Neural cell (in vitro differentiated cells): ENCODE results near the gene MED20. TPM values are rescaled to one million over a fixed set of nuclear protein-coding genes. Genes with fewer than 3 reads are reported as not detected.
A peak's percentile ranks its signal among the peaks of the same experiment; 100 is the strongest.

Experiments used
- H2AFZ ChIP-seq: fragments of 200-600, 300-800 bp; sonication (generic), shearing (Covaris generic); 2 replicates; pipeline ENCODE4 v1.6.0; 2014; ENCODE audit warnings: low read depth, mild to moderate bottlenecking, antibody characterized with exemption, low read length, moderate library complexity
- H3F3A ChIP-seq: fragments of 200-600 bp; shearing (Covaris generic); 2 replicates; pipeline ENCODE4 v1.6.1; 2016; ENCODE audit warnings: mild to moderate bottlenecking, moderate library complexity, mixed read lengths, antibody characterized with exemption, low read length; ENCODE audit not compliant: insufficient read depth, poor library complexity, severe bottlenecking
- H3K27ac ChIP-seq: fragments of 200-600, 300-800 bp; sonication (generic), shearing (Covaris generic); 2 replicates; pipeline ENCODE4 v1.5.1; 2014; ENCODE audit warnings: mild to moderate bottlenecking, low read length, moderate library complexity
- H3K27me3 ChIP-seq: fragments of 300-800, 200-600 bp; sonication (generic), shearing (Covaris generic); 2 replicates; pipeline ENCODE4 v1.6.0; 2014; ENCODE audit warnings: mild to moderate bottlenecking, low read depth, low read length, moderate library complexity; ENCODE audit not compliant: insufficient read depth
- H3K36me3 ChIP-seq: fragments of 300-800, 200-600 bp; sonication (generic), shearing (Covaris generic); 2 replicates; pipeline ENCODE4 v1.5.1; 2014; ENCODE audit warnings: mild to moderate bottlenecking, antibody characterized with exemption, low read length, moderate library complexity; ENCODE audit not compliant: insufficient read depth
- H3K4me2 ChIP-seq: fragments of 300-800, 200-600 bp; sonication (generic), shearing (Covaris generic); 2 replicates; pipeline ENCODE4 v1.6.0; 2014; ENCODE audit warnings: mild to moderate bottlenecking, low read length
- H3K4me3 ChIP-seq: fragments of 300-800, 200-600 bp; sonication (generic), shearing (Covaris generic); 2 replicates; pipeline ENCODE4 v1.5.1; 2014; ENCODE audit warnings: mild to moderate bottlenecking, low read length, moderate library complexity
- H3K79me2 ChIP-seq: fragments of 200-600 bp; shearing (Covaris generic); replicated peaks from 2 replicates; pipeline ENCODE4 v1.6.0; 2014; ENCODE audit warnings: mild to moderate bottlenecking, low read length, moderate library complexity; ENCODE audit not compliant: insufficient read depth
- H3K9ac ChIP-seq: fragments of 300-800, 200-600 bp; sonication (generic), shearing (Covaris generic); 2 replicates; pipeline ENCODE4 v1.6.1; 2016; ENCODE audit warnings: mild to moderate bottlenecking, low read length, mixed read lengths
- H3K9me2 ChIP-seq: fragments of 200-600 bp; shearing (Covaris generic); 2 replicates; pipeline ENCODE4 v1.6.1; 2016; ENCODE audit warnings: mild to moderate bottlenecking, low read length, mixed read lengths; ENCODE audit not compliant: insufficient read depth
- H3K9me3 ChIP-seq: fragments of 200-600, 300-800 bp; sonication (generic), shearing (Covaris generic); 2 replicates; pipeline ENCODE4 v1.6.1; 2016; ENCODE audit warnings: mild to moderate bottlenecking, mixed run types, low read length, moderate library complexity, mixed read lengths
- H4K20me1 ChIP-seq: fragments of 200-600 bp; shearing (Covaris generic); 2 replicates; pipeline ENCODE4 v1.6.1; 2016; ENCODE audit warnings: mild to moderate bottlenecking, mixed run types; ENCODE audit not compliant: insufficient read depth
- EP300 ChIP-seq: fragments of 450-650 bp; conservative IDR thresholded peaks from 2 replicates; pipeline ENCODE4 v1.6.1; 2014; ENCODE audit warnings: antibody characterized with exemption, mild to moderate bottlenecking, moderate library complexity; ENCODE audit not compliant: poor library complexity, severe bottlenecking
- EZH2 ChIP-seq: fragments of 200-600, 300-800 bp; shearing (Covaris generic), sonication (generic); IDR thresholded peaks from 2 replicates; pipeline ENCODE4 v1.6.1; 2014; ENCODE audit warnings: antibody characterized with exemption, low read length, borderline replicate concordance, mild to moderate bottlenecking; ENCODE audit not compliant: insufficient read depth, poor library complexity, severe bottlenecking
- MXI1 ChIP-seq: fragments of 450-650 bp; conservative IDR thresholded peaks from 2 replicates; pipeline ENCODE4 v1.6.1; 2014; ENCODE audit warnings: antibody characterized with exemption, mild to moderate bottlenecking; ENCODE audit not compliant: poor library complexity, severe bottlenecking
- POLR2AphosphoS5 ChIP-seq: IDR thresholded peaks from 2 replicates; pipeline ENCODE4 v1.6.1; 2012
- RAD21 ChIP-seq: fragments of 450-650 bp; conservative IDR thresholded peaks from 2 replicates; pipeline ENCODE4 v1.6.1; 2014; ENCODE audit warnings: antibody characterized with exemption, mild to moderate bottlenecking, moderate library complexity
- SMC3 ChIP-seq: fragments of 450-650 bp; conservative IDR thresholded peaks from 2 replicates; pipeline ENCODE4 v1.6.1; 2014; ENCODE audit warnings: antibody characterized with exemption, mild to moderate bottlenecking, moderate library complexity; ENCODE audit not compliant: poor library complexity
- TAF1 ChIP-seq: IDR thresholded peaks from 2 replicates; pipeline ENCODE4 v1.6.1; 2012; ENCODE audit warnings: low read depth
- polyA plus RNA-seq: library from polyadenylated mRNA; depleted of rRNA; stranded (reverse); fragments of >200 nt; gene quantifications from 2 replicates; pipeline ENCODE4 v1.2.3, GENCODE V29; 2014
- TF ChIP-seq, protein P1 (sequence below): IDR thresholded peaks from 2 replicates; pipeline ENCODE4 v1.6.1; 2012; ENCODE audit warnings: borderline replicate concordance
- TF ChIP-seq, protein P2 (sequence below): fragments of 450-650 bp; IDR thresholded peaks from 2 replicates; pipeline ENCODE4 v1.5.1; 2014; ENCODE audit warnings: antibody characterized with exemption, mild to moderate bottlenecking, moderate library complexity; ENCODE audit not compliant: poor library complexity, severe bottlenecking

The MED20 gene
- polyA plus RNA-seq, 1 donor from 2014 or later = 21.2 TPM

DNA sequence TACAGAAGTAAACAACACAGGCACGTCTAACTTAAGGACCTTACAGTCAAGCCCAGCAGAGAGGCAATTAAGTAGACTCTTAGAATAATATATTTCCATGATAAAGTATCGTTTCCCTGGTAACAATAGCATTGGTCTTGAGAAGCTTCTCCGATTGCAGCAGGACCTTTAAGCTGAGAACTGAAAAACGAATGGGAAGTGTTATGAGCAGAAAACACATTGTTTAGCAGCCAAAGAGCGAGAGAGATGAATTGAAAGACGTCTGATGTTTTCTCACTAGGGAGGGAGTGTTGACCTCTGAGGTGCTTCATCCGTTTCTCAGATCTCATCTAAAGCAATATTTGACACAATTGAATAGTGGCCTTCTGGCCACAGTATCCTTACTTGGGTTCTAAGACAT is 1.2 kb upstream of the MED20 start:
- Histone ChIP-seq H3K9ac (peak overlapping the region; percentile 94), H3K79me2 (peaks cover 59% of the 10 kb centered on the region), H2AFZ (peak overlapping the region; percentile 95), H3K27me3 (no peaks in the 10 kb centered on the region), H3K9me3 (no peaks in the 10 kb centered on the region), H3K27ac (no peak overlapping the region), H4K20me1 (no peaks in the 10 kb centered on the region), H3K4me2 (peak overlapping the region; percentile 93), H3F3A (no peaks in the 10 kb centered on the region), H3K36me3 (peaks cover 1% of the 10 kb centered on the region), H3K9me2 (no peaks in the 10 kb centered on the region), H3K4me3 (peak overlapping the region; percentile 83)
- TF ChIP-seq EP300 = no peak
- no peak for TF ChIP-seq POLR2AphosphoS5
- no peak for TF ChIP-seq TAF1
- TF ChIP-seq EZH2 = no peak
- TF ChIP-seq SMC3 = no peak

DNA sequence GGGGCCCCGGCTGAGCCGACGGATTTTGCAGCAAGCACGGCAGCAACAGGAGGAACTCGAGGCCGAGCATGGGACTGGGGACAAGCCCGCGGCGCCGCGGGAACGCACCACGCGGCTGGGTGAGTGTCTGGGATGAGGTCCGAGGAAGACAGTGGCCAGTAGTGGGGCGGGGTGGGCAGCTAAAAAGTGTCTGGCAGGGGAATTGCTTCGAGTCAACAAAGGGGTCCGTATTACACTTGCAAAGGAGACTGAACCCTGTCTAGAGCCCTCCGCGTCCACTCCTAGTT is 716 bp upstream of the MED20 start:
- H3K36me3 ChIP-seq = no peaks in the 10 kb centered on the region
- no peaks in the 10 kb centered on the region for H3K9me3 ChIP-seq
- peak overlapping the region; percentile 83 for H3K4me3 ChIP-seq
- no peaks in the 10 kb centered on the region for H4K20me1 ChIP-seq
- peak overlapping the region; percentile 95 for H2AFZ ChIP-seq
- no peak for TF ChIP-seq TAF1
- no peak for TF ChIP-seq POLR2AphosphoS5
- TF ChIP-seq SMC3 = no peak
- no peak for TF ChIP-seq EZH2
- no peak for TF ChIP-seq RAD21
- TF ChIP-seq, protein P1, sequence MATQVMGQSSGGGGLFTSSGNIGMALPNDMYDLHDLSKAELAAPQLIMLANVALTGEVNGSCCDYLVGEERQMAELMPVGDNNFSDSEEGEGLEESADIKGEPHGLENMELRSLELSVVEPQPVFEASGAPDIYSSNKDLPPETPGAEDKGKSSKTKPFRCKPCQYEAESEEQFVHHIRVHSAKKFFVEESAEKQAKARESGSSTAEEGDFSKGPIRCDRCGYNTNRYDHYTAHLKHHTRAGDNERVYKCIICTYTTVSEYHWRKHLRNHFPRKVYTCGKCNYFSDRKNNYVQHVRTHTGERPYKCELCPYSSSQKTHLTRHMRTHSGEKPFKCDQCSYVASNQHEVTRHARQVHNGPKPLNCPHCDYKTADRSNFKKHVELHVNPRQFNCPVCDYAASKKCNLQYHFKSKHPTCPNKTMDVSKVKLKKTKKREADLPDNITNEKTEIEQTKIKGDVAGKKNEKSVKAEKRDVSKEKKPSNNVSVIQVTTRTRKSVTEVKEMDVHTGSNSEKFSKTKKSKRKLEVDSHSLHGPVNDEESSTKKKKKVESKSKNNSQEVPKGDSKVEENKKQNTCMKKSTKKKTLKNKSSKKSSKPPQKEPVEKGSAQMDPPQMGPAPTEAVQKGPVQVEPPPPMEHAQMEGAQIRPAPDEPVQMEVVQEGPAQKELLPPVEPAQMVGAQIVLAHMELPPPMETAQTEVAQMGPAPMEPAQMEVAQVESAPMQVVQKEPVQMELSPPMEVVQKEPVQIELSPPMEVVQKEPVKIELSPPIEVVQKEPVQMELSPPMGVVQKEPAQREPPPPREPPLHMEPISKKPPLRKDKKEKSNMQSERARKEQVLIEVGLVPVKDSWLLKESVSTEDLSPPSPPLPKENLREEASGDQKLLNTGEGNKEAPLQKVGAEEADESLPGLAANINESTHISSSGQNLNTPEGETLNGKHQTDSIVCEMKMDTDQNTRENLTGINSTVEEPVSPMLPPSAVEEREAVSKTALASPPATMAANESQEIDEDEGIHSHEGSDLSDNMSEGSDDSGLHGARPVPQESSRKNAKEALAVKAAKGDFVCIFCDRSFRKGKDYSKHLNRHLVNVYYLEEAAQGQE = no peak
- TF ChIP-seq MXI1 = peak; percentile 71
- peak overlapping the region; percentile 93 for H3K4me2 ChIP-seq
- peak overlapping the region; percentile 94 for H3K9ac ChIP-seq
- H3K27ac ChIP-seq = peak overlapping the region; percentile 99
- H3K9me2 ChIP-seq = no peaks in the 10 kb centered on the region
- H3K27me3 ChIP-seq = no peaks in the 10 kb centered on the region
- H3K79me2 ChIP-seq = peaks cover 59% of the 10 kb centered on the region
- H3F3A ChIP-seq = no peaks in the 10 kb centered on the region

DNA sequence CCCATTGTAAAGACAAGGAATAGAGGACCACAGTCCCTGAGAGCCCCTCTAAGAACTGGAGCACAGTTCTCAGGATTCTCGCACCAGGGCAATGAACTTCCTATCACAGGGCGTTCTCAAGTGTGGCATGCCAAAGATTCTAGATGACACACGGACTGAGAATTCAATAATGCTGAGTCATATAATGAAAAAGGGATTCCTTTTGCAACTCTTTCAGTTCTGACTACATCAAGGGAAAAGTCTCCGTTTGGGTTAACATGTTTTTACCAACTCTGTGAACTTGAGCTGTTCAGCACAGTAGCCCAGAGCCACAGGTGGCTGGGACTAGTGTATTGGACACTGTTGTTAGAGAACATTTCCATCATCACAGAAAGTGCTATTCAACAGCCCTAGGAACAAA is 3.4 kb downstream of the MED20 start:
- H3K4me3 ChIP-seq = no peak overlapping the region
- H2AFZ ChIP-seq = no peak overlapping the region
- H3K36me3 ChIP-seq = no peaks in the 10 kb centered on the region
- no peak overlapping the region for H3K4me2 ChIP-seq
- no peak overlapping the region for H3K9ac ChIP-seq
- peaks cover 31% of the 10 kb centered on the region for H3K79me2 ChIP-seq
- H3K9me3 ChIP-seq = no peaks in the 10 kb centered on the region
- H3K9me2 ChIP-seq = no peaks in the 10 kb centered on the region
- TF ChIP-seq, protein P2, sequence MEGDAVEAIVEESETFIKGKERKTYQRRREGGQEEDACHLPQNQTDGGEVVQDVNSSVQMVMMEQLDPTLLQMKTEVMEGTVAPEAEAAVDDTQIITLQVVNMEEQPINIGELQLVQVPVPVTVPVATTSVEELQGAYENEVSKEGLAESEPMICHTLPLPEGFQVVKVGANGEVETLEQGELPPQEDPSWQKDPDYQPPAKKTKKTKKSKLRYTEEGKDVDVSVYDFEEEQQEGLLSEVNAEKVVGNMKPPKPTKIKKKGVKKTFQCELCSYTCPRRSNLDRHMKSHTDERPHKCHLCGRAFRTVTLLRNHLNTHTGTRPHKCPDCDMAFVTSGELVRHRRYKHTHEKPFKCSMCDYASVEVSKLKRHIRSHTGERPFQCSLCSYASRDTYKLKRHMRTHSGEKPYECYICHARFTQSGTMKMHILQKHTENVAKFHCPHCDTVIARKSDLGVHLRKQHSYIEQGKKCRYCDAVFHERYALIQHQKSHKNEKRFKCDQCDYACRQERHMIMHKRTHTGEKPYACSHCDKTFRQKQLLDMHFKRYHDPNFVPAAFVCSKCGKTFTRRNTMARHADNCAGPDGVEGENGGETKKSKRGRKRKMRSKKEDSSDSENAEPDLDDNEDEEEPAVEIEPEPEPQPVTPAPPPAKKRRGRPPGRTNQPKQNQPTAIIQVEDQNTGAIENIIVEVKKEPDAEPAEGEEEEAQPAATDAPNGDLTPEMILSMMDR = no peak
- TF ChIP-seq SMC3 (no peak), EP300 (no peak), EZH2 (no peak), POLR2AphosphoS5 (no peak), TAF1 (no peak), RAD21 (no peak), MXI1 (no peak)
- TF ChIP-seq, protein P1 = no peak
- H3K27me3 ChIP-seq = no peaks in the 10 kb centered on the region
- no peaks in the 10 kb centered on the region for H4K20me1 ChIP-seq
- no peak overlapping the region for H3K27ac ChIP-seq
- H3F3A ChIP-seq = no peaks in the 10 kb centered on the region
